GM23338 (cell line): ENCODE results near the gene CWC27.

Source experiments
- CREB1 ChIP-seq: fragments of 250-450 bp; sonication (Bioruptor Pico); IDR thresholded peaks from 2 replicates; pipeline ENCODE4 v1.5.0; 2020; ENCODE audit warnings: low read depth, mild to moderate bottlenecking, moderate library complexity
- ETS1 ChIP-seq: IDR thresholded peaks from 2 replicates; pipeline ENCODE4 v1.6.1; 2016; ENCODE audit warnings: antibody characterized with exemption
- EZH2 ChIP-seq: fragments of 200-600 bp; sonication (generic); IDR thresholded peaks from one replicate; pipeline ENCODE4 v1.8.0; 2017; ENCODE audit warnings: antibody characterized with exemption, mild to moderate bottlenecking, low read depth; ENCODE audit not compliant: unreplicated experiment
- EZH2phosphoT487 ChIP-seq: fragments of 200-600 bp; sonication (generic); IDR thresholded peaks from one replicate; pipeline ENCODE4 v1.8.1; 2018; ENCODE audit warnings: antibody characterized with exemption; ENCODE audit not compliant: unreplicated experiment
- JUNB ChIP-seq: IDR thresholded peaks from one replicate; pipeline ENCODE4 v1.6.1; 2016; ENCODE audit warnings: antibody characterized with exemption; ENCODE audit not compliant: unreplicated experiment
- NANOG ChIP-seq: IDR thresholded peaks from 2 replicates; pipeline ENCODE4 v1.6.1; 2016; ENCODE audit warnings: antibody characterized with exemption, borderline replicate concordance
- POLR2AphosphoS5 ChIP-seq: IDR thresholded peaks from 2 replicates; pipeline ENCODE4 v1.6.1; 2016; ENCODE audit warnings: antibody characterized with exemption, low read depth
- REST ChIP-seq: IDR thresholded peaks from one replicate; pipeline ENCODE4 v1.6.1; 2018; ENCODE audit warnings: antibody characterized with exemption; ENCODE audit not compliant: unreplicated experiment
- STAT1 ChIP-seq: IDR thresholded peaks from one replicate; pipeline ENCODE4 v1.6.1; 2016; ENCODE audit warnings: antibody characterized with exemption; ENCODE audit not compliant: unreplicated experiment
- ZNF114 ChIP-seq: fragments of 250-450 bp; sonication (Bioruptor Pico); IDR thresholded peaks from 2 replicates; pipeline ENCODE4 v1.5.0; 2020; ENCODE audit warnings: mild to moderate bottlenecking, moderate library complexity
- ZNF331 ChIP-seq: fragments of 250-450 bp; sonication (Bioruptor Pico); IDR thresholded peaks from 2 replicates; pipeline ENCODE4 v1.5.0; 2020; ENCODE audit warnings: low read depth, mild to moderate bottlenecking, moderate library complexity
- TF ChIP-seq, protein P1 (sequence below), 2 experiments: fragments of 200-600 bp in 1 of 2; sonication (generic) in 1 of 2; conservative IDR thresholded peaks; 2 replicates each; pipeline versions ENCODE4 v1.5.1 to v1.6.1; 2016 to 2017; ENCODE audit warnings: antibody characterized with exemption in 2 of 2, low read depth in 2 of 2, mild to moderate bottlenecking in 2 of 2, moderate library complexity in 1 of 2

GRCh38 chr5:64807520-64807919 lies 38.8 kb downstream of the CWC27 start:
- TF ChIP-seq, protein P1, sequence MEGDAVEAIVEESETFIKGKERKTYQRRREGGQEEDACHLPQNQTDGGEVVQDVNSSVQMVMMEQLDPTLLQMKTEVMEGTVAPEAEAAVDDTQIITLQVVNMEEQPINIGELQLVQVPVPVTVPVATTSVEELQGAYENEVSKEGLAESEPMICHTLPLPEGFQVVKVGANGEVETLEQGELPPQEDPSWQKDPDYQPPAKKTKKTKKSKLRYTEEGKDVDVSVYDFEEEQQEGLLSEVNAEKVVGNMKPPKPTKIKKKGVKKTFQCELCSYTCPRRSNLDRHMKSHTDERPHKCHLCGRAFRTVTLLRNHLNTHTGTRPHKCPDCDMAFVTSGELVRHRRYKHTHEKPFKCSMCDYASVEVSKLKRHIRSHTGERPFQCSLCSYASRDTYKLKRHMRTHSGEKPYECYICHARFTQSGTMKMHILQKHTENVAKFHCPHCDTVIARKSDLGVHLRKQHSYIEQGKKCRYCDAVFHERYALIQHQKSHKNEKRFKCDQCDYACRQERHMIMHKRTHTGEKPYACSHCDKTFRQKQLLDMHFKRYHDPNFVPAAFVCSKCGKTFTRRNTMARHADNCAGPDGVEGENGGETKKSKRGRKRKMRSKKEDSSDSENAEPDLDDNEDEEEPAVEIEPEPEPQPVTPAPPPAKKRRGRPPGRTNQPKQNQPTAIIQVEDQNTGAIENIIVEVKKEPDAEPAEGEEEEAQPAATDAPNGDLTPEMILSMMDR (conservative IDR thresholded peaks at IDR 0.05; ENCODE audit: low read depth in 2 of 2), result no peak
- TF ChIP-seq EZH2 (no peak), EZH2phosphoT487 (no peak), POLR2AphosphoS5 (no peak), REST (no peak), ETS1 (no peak), CREB1 (CRISPR knock-in tag) (no peak), JUNB (no peak), ZNF331 (CRISPR knock-in tag) (no peak), ZNF114 (CRISPR knock-in tag) (no peak), STAT1 (no peak), NANOG (no peak)
